Measurements from ENCODE around the gene ZNF644. TPM values are rescaled to one million over a fixed set of nuclear protein-coding genes. Genes with fewer than 3 reads are reported as not detected.
A peak's percentile ranks its signal among the peaks of the same experiment; 100 is the strongest.

The ZNF644 gene
- total RNA-seq, 1 donor from 2014 or later, result 76.5 TPM

GRCh38 chr1:91020967-91021685 is 709 bp downstream of the ZNF644 start:
- no peaks in the 10 kb centered on the region for H3K9me3 ChIP-seq (ENCODE audit: insufficient read depth, low read depth, low read length)
- H3K4me1 Mint-ChIP-seq (ENCODE audit: low read depth, unreplicated experiment), result peaks cover 31% of the 10 kb centered on the region
- peak overlapping the region; percentile 100 for H3K9ac ChIP-seq (ENCODE audit: low read length)
- FAIRE-seq (no peak), DNase-seq (ENCODE audit: low read depth) (peak; percentile 85)
- H3K79me2 ChIP-seq (ENCODE audit: insufficient read depth, low read length), result peaks cover 62% of the 10 kb centered on the region
- peak overlapping the region; percentile 99 for H3K4me3 Mint-ChIP-seq (ENCODE audit: unreplicated experiment)
- peak overlapping the region; percentile 96 for H3K4me2 ChIP-seq (ENCODE audit: low read length)
- H3K9me3 Mint-ChIP-seq (ENCODE audit: unreplicated experiment), result no peaks in the 10 kb centered on the region
- no peaks in the 10 kb centered on the region for H3K27me3 ChIP-seq (ENCODE audit: insufficient read depth, low read length)
- peaks cover 5% of the 10 kb centered on the region for H3K36me3 Mint-ChIP-seq (ENCODE audit: low read depth, unreplicated experiment)
- H3K36me3 ChIP-seq (ENCODE audit: insufficient read depth, low read length), result no peaks in the 10 kb centered on the region
- H3K4me3 ChIP-seq (ENCODE audit: insufficient read depth, low read depth, low read length), result peak overlapping the region; percentile 84
- H3K4me1 ChIP-seq (ENCODE audit: insufficient read depth, low read length), result peaks cover 6% of the 10 kb centered on the region
- peak overlapping the region; percentile 100 for H3K27ac ChIP-seq (ENCODE audit: low read depth, low read length)
- peak overlapping the region; percentile 1 for H2AFZ ChIP-seq (ENCODE audit: low read depth, low read length)
- TF ChIP-seq, protein P1, sequence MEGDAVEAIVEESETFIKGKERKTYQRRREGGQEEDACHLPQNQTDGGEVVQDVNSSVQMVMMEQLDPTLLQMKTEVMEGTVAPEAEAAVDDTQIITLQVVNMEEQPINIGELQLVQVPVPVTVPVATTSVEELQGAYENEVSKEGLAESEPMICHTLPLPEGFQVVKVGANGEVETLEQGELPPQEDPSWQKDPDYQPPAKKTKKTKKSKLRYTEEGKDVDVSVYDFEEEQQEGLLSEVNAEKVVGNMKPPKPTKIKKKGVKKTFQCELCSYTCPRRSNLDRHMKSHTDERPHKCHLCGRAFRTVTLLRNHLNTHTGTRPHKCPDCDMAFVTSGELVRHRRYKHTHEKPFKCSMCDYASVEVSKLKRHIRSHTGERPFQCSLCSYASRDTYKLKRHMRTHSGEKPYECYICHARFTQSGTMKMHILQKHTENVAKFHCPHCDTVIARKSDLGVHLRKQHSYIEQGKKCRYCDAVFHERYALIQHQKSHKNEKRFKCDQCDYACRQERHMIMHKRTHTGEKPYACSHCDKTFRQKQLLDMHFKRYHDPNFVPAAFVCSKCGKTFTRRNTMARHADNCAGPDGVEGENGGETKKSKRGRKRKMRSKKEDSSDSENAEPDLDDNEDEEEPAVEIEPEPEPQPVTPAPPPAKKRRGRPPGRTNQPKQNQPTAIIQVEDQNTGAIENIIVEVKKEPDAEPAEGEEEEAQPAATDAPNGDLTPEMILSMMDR (IDR thresholded peaks at IDR 0.05; ENCODE audit: insufficient read depth, low read depth, low read length), result no peak
- TF ChIP-seq EZH2 (IDR thresholded peaks at IDR 0.05; ENCODE audit: insufficient read depth, low read length), result no peak
- no peaks in the 10 kb centered on the region for H3K27me3 Mint-ChIP-seq (ENCODE audit: low read depth, unreplicated experiment)
- H4K20me1 ChIP-seq (ENCODE audit: insufficient read depth, low read length), result peaks cover 49% of the 10 kb centered on the region
- peak overlapping the region; percentile 97 for H3K27ac Mint-ChIP-seq (ENCODE audit: unreplicated experiment)

- H3K4me1 Mint-ChIP-seq (ENCODE audit: low read depth, unreplicated experiment), result peaks cover 37% of the 10 kb centered on the region
- Histone ChIP-seq H2AFZ (ENCODE audit: low read depth, low read length) (no peak overlapping the region), H3K4me1 (ENCODE audit: insufficient read depth, low read length) (peaks cover 6% of the 10 kb centered on the region), H3K9me3 (ENCODE audit: insufficient read depth, low read depth, low read length) (no peaks in the 10 kb centered on the region), H3K79me2 (ENCODE audit: insufficient read depth, low read length) (peaks cover 68% of the 10 kb centered on the region), H3K27me3 (ENCODE audit: insufficient read depth, low read length) (no peaks in the 10 kb centered on the region), H3K4me2 (ENCODE audit: low read length) (peak overlapping the region; percentile 96), H3K9ac (ENCODE audit: low read length) (peak overlapping the region; percentile 100), H3K4me3 (ENCODE audit: insufficient read depth, low read depth, low read length) (peak overlapping the region; percentile 84), H3K27ac (ENCODE audit: low read depth, low read length) (peak overlapping the region; percentile 100), H3K36me3 (ENCODE audit: insufficient read depth, low read length) (no peaks in the 10 kb centered on the region), H4K20me1 (ENCODE audit: insufficient read depth, low read length) (peaks cover 56% of the 10 kb centered on the region)
- TF ChIP-seq, protein P1 (IDR thresholded peaks at IDR 0.05; ENCODE audit: insufficient read depth, low read depth, low read length), result no peak
- no peak for TF ChIP-seq EZH2 (IDR thresholded peaks at IDR 0.05; ENCODE audit: insufficient read depth, low read length)
- FAIRE-seq (no peak), DNase-seq (ENCODE audit: low read depth) (no peak)
- no peaks in the 10 kb centered on the region for H3K27me3 Mint-ChIP-seq (ENCODE audit: low read depth, unreplicated experiment)
- H3K4me3 Mint-ChIP-seq (ENCODE audit: unreplicated experiment), result peak overlapping the region; percentile 99
- H3K27ac Mint-ChIP-seq (ENCODE audit: unreplicated experiment), result peak overlapping the region; percentile 97
- peaks cover 5% of the 10 kb centered on the region for H3K36me3 Mint-ChIP-seq (ENCODE audit: low read depth, unreplicated experiment)
- no peaks in the 10 kb centered on the region for H3K9me3 Mint-ChIP-seq (ENCODE audit: unreplicated experiment)
These were observed 1.3 kb downstream of the ZNF644 start for GRCh38 chr1:91020486-91020885.

DNA sequence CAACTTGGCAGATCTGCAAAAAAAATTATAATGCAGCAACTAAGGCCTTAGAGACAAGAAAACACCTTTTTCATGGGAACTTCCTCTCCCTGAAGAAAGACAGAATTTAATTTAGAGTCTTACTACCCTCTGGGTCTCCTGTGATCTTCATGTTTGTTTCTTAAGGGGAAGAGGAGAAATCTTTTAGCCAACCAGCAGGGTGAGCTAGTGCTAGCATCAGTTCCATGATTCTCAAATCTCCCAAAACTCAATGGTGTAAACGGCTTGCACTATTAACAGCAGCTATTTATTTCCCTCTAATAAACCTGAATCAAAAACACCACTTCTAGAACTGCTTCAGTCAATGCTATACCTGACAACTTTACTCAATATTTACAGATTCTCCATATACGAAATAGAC is 3.8 kb downstream of the ZNF644 start:
- H3K36me3 Mint-ChIP-seq (ENCODE audit: low read depth, unreplicated experiment), result peaks cover 5% of the 10 kb centered on the region
- peaks cover 6% of the 10 kb centered on the region for H3K4me1 ChIP-seq (ENCODE audit: insufficient read depth, low read length)
- no peak overlapping the region for H3K4me2 ChIP-seq (ENCODE audit: low read length)
- H3K27me3 ChIP-seq (ENCODE audit: insufficient read depth, low read length), result no peaks in the 10 kb centered on the region
- peaks cover 46% of the 10 kb centered on the region for H3K4me1 Mint-ChIP-seq (ENCODE audit: low read depth, unreplicated experiment)
- FAIRE-seq, result no peak
- peaks cover 93% of the 10 kb centered on the region for H3K79me2 ChIP-seq (ENCODE audit: insufficient read depth, low read length)
- H3K27ac Mint-ChIP-seq (ENCODE audit: unreplicated experiment), result peak overlapping the region; percentile 72
- no peaks in the 10 kb centered on the region for H3K9me3 ChIP-seq (ENCODE audit: insufficient read depth, low read depth, low read length)
- no peaks in the 10 kb centered on the region for H3K36me3 ChIP-seq (ENCODE audit: insufficient read depth, low read length)
- no peak overlapping the region for H3K9ac ChIP-seq (ENCODE audit: low read length)
- H3K9me3 Mint-ChIP-seq (ENCODE audit: unreplicated experiment), result no peaks in the 10 kb centered on the region
- no peak overlapping the region for H3K4me3 ChIP-seq (ENCODE audit: insufficient read depth, low read depth, low read length)
- H4K20me1 ChIP-seq (ENCODE audit: insufficient read depth, low read length), result peaks cover 74% of the 10 kb centered on the region
- TF ChIP-seq, protein P1 (IDR thresholded peaks at IDR 0.05; ENCODE audit: insufficient read depth, low read depth, low read length), result peak; percentile 31
- TF ChIP-seq EZH2 (IDR thresholded peaks at IDR 0.05; ENCODE audit: insufficient read depth, low read length), result no peak
- no peak overlapping the region for H3K27ac ChIP-seq (ENCODE audit: low read depth, low read length)
- H2AFZ ChIP-seq (ENCODE audit: low read depth, low read length), result no peak overlapping the region
- H3K4me3 Mint-ChIP-seq (ENCODE audit: unreplicated experiment), result peak overlapping the region; percentile 71
- no peaks in the 10 kb centered on the region for H3K27me3 Mint-ChIP-seq (ENCODE audit: low read depth, unreplicated experiment)
- no peak for DNase-seq (ENCODE audit: low read depth)
